NCI-H226 (cell line): ENCODE results near the gene ABLIM2.

Source experiments
- DNase-seq: peaks from one replicate; pipeline ENCODE4 v3.0.0-alpha.2; 2015

The ABLIM2 gene

DNA sequence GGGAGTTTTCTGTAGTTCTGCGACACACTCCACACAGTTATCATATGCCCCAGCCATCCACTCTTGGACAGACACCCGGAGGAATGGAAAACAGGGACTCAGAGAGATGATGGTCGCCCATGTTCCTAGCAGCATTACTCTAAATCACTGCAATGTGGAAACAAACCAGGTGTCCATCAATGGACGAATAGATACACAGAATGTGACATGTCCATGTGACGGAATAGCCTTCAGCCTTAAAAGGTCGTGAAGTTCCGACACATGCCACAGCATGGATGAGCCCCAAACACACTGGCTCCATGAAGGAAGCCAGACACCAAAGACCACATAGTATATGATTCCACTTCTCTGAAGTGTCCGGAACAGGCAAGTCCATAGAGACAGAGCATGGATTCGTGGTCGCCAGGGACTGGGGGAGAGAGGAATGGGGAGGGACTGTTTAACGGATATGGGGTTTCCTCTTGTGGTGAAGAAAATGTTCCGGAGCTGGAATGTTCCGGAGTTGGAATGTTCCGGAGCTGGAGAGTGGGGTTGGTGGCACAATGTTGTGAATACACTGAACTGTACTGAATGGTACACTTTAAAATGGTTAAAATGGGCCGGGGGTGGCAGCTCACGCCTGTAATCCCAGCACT lies 190.2 kb downstream of the ABLIM2 start:
- DNase-seq: no peak

DNA sequence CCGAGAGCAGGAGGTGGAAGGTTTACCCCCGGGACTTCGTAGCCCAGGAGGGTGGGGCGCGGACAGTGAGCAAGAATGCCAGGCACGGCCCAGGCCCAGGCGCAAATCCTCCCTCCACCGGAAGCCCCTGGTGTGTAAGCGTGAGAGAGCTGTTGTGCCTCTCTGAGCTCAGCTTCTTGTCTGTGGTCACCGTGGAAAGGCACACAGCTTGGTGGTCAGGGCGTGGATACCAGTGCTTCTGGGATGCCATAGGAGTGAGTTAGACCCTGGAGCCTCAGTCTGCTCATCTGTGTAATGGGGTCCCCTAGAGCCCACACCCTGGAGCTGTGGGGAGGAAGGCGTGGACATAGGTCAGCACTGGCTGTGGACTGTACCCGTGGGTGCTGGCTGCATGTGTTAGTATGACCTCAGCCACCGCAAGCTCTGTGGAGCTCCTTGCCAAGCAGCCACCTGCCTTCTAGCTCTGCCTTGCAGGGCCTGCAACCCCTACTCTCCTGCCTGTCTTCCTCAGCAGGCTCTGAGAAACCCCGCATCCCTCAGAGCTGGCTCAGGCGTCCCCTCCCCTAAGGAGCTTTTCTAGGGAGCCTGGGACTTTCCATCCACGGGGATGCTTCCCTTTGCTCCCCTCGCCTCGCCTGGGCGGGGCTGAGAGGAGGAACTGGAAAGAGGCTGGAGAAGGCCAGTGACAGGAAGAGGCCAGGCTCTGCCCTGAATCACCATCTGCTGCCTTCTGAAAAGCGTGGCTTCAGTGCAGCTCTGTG lies 190.9 kb downstream of the ABLIM2 start:
- peak; percentile 77 for DNase-seq

DNA sequence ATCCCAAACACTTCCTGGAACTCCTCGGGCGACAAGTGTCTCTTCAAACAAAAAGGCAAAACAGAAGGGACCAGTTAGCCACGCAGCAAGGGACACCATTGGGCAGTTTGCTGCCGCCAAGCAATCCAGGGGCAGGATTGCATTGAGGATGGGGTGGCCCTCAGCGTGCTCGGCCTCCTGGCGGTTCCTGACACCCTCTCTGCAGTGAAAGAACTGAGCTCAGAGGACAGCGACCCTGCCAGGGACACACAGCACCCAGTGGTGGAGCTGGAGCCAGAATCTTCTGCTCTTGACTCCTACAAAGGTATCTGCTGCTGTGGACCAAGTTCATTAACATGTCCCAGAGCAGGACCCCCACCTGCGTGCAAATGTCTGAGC lies 191.6 kb downstream of the ABLIM2 start:
- no peak for DNase-seq

- no peak for DNase-seq
Measured at GRCh38 chr4:7966281-7967062, 192.1 kb downstream of the ABLIM2 start.

DNA sequence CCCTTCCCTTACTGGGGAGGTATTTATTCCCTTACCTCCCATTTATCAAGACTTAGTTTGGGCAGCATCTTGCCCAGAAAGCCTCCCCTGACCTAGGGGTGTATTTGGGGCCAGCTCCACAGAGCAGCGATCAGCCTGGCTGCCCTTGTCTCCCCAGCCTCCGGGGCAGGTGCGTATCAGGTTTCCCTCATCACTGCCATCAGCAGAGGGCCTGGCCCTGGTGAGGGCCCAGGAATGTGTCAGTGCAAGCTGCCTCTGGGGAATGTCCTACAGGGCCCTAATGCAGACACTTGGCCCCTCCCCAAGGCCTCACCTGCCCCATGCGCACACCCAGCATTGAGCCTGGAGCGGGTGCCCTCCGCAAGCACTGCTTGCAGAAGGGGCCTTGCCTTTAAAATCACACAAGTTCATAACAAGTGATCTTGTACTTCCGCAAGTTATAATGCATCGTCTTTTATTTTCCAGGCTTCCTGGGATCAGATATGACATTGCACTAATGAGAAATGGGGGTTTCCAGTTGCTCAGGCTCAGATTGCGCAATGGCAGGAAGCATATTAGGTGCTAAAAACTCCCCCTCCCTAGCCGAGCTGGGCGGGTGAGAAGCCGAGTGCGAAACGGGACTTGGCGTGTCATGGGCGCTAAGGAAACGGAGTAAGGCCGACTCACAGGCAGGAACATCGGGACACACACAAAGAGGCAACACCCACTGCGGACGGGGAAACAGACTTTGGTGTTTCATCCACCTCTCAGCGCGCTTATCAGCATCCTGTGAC lies 193.5 kb downstream of the ABLIM2 start:
- DNase-seq: peak; percentile 79

DNA sequence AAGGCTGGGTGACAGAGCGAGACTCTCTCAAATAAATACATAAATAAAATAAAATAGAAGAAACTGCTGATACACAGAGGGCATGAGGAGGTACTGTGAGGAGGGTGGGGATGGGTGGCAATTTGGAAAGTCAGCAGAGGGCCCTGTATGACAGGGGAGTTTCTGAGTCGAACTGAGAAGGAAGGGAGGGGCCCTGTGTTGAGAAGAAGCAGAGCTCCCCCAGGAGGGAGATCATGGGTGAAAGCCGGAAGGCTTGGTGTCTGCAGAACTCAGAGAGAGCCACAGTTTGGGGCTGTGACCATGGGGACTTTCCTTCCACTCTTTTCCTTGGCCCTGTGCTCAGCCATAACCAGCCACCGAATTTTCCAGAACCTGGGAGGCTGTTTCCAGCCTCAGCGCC lies 194.2 kb downstream of the ABLIM2 start:
- DNase-seq: no peak

- DNase-seq: no peak
Measured at GRCh38 chr4:7963691-7964090, 194.9 kb downstream of the ABLIM2 start.

DNA sequence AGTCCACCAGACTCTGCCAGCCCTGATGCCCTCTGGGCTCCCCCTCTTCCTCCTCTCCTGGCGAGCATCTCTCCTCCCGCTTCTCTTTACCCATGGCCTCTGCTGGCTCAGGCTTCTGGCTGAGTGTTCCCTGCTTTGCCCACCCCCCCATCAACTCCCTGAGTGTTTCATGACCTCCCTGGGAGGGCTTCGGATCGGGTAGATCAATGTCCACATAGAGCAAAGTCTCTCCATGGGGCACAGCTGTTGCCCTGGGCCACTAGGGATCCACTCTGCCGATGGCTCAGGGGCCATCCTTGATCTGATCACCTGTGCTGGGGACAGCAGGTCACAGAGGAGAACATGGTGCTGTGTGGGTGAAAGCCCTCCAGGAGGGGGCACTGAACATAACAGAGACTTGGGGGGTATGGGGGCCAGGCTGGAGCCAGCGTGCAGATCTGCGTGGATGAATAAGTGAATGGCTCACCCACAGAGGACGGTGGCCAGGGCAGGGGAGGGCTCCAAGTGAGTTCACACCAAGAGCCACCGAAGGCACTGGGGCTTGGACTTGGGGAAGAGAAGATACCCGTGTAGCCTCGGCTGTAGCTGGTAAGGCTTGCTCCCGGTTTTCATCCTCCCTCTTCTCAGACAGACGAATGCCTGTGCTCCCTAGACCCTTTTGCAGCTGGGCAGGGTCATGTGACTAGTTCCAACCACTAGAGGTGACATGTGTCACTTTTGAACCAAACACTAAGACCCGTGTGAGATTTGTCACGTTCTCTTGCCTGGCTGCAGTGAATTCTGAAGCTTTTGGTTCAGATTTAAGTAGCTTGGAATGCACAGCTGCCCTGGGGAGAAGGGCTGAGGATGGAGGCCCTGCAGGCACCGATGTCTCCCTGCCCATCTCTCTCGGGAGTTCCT lies 195.8 kb downstream of the ABLIM2 start:
- DNase-seq: no peak

- peak; percentile 98 for DNase-seq
Measured at GRCh38 chr4:7960790-7961655, 197.6 kb downstream of the ABLIM2 start.

GRCh38 chr4:7960017-7960789 lies 198.4 kb downstream of the ABLIM2 start:
- DNase-seq: peak; percentile 82

GRCh38 chr4:7959078-7959477 lies 199.5 kb downstream of the ABLIM2 start:
- DNase-seq: no peak

DNA sequence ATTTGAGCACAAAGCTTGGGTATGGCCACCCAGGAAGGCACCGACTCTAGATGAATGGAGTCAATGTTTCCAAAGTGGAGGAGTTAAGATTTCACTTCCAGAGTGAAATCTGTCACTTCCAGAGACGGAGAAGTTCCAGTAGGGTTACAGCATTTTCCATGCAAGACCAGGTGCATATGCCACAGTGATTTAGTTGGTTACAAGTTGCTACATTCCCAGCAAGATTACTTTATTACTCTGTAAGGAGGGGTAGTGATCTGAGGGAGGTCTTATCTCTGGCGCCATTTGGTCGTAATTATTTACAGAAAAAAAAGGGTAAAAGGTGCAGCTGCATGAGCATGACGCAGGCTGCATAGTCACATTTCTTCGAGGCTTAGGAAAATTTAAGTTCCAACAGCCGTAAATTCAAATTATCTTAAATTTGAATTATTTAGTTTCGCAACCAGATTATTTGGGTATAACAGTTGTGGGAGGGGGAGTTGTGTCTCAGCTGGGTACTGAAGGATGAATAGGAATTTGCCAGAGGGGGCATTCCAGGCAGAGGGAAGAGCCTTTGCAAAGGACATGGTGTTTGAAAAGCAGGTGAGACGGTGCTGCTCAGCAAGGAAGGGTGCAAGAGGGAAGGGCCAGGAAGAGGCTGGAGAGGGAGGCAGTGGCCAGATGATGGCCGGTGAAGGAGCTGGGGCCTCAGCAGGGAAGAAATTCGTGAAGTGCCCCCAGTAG lies 201.5 kb downstream of the ABLIM2 start:
- DNase-seq: no peak

- DNase-seq: peak; percentile 85
Measured at GRCh38 chr4:7956270-7956808, 202.3 kb downstream of the ABLIM2 start.

DNA sequence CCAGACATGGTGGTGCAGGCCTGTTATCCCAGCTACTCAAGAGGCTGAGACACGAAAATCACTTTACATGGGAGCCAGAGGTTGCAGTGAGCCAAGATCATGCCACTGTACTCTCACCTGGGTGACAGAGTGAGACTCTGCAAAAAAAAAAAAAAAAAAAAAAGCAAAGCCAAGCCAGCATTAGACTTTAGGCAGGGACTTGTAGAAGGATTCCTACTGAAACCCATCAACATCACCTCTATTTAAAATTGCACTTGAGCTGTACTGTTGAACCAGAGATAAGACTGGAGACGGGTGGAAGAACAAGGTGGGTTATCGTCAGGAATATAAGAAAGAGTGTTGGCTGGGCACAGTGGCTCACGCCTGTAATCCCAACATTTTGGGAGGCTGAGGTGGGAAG lies 203.2 kb downstream of the ABLIM2 start:
- no peak for DNase-seq

DNA sequence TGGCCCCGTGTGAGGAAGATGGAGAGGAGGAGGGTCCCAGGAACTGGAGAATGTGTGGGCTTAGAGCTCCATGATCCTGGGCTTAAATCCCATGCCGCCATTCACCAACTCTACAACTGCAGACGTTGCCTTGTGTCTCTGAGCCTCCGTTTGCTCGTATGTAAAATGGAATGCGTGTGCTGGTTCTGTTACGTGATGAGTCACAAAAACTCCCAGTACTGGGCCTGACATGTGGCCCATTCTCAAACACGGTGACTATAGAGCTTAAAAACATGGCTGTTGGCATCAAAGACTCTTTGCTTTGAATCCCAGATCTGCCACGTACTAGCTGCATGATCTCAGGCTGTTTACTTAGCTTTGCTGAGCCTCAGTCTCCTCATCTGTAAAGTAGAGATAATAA lies 206.0 kb downstream of the ABLIM2 start:
- no peak for DNase-seq

GRCh38 chr4:7950301-7951092 lies 208.1 kb downstream of the ABLIM2 start:
- no peak for DNase-seq

GRCh38 chr4:7949759-7950158 lies 208.9 kb downstream of the ABLIM2 start:
- DNase-seq: no peak

- DNase-seq: no peak
Measured at GRCh38 chr4:7947927-7948326, 210.7 kb downstream of the ABLIM2 start.
